IPS-18a (cell line): Measurements from ENCODE around the gene ATP2B2.
A peak's percentile ranks its signal among the peaks of the same experiment; 100 is the strongest.

Source experiments
- H3K27ac ChIP-seq: one replicate; pipeline ENCODE4 v1.5.1; 2013; ENCODE audit warnings: low read length
- H3K27me3 ChIP-seq: one replicate; pipeline ENCODE4 v1.6.1; 2013; ENCODE audit warnings: mild to moderate bottlenecking, low read length; ENCODE audit not compliant: control insufficient read depth, insufficient read depth
- H3K36me3 ChIP-seq: one replicate; pipeline ENCODE4 v1.6.1; 2013; ENCODE audit warnings: low read depth, low read length; ENCODE audit not compliant: control insufficient read depth
- H3K4me1 ChIP-seq: one replicate; pipeline ENCODE4 v1.6.1; 2013; ENCODE audit warnings: low read depth, low read length; ENCODE audit not compliant: control insufficient read depth
- H3K4me3 ChIP-seq: one replicate; pipeline ENCODE4 v1.5.1; 2013; ENCODE audit warnings: low read length
- H3K9ac ChIP-seq: one replicate; pipeline ENCODE4 v1.6.1; 2013; ENCODE audit warnings: mild to moderate bottlenecking, low read length, moderate library complexity
- H3K9me3 ChIP-seq: one replicate; pipeline ENCODE4 v1.6.1; 2013; ENCODE audit warnings: low read depth, low read length; ENCODE audit not compliant: control insufficient read depth

The ATP2B2 gene

DNA sequence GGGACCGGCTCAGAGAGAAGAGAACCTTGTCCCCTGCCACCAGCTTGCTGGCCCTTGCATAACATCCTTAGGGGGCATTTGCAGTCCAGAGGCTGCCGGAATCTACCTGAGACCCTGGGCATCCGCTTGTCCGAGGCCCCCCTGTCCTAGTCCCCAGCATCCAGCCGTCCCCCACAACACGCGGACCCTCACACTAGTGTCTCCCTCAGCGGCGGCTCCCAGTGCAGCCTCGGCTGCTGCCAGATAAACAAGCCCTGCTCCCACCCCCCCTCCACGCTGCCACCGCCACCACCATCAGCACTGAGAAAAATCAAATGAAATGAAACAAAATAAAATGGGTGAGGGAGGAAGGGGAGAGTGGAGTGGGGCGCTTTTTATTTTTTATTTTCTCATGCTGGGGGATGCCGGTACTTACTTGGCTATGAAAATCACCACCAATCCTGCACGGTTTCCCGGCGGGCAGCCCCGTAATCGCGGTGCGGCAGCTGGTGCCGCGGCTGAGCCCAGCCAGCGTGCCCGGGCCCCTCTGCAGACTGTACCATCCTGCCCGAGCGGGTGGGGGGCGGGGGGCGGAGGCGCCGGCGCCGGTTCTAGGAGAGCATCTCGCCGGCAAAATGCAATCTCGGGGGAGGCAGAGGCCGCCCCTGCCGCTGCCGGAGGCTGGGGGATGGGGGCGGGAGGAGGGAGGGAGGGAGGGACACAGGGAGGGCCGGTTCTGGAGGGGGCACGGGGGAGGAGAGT is at the start of gene ATP2B2:
ATP2B2 (minus strand) TSS at position 537 of the 741 bp plus-strand sequence. CDS start 56,043 bp downstream, outside the sequence.
- Histone ChIP-seq H3K9me3 (no peaks in the 10 kb centered on the region), H3K9ac (no peak within 1 kb of the TSS), H3K4me1 (no peaks in the 10 kb centered on the region), H3K4me3 (peak within 1 kb of the TSS; percentile 47), H3K36me3 (no peaks in the 10 kb centered on the region), H3K27ac (no peak within 1 kb of the TSS), H3K27me3 (peaks cover 8% of the 10 kb centered on the region)

DNA sequence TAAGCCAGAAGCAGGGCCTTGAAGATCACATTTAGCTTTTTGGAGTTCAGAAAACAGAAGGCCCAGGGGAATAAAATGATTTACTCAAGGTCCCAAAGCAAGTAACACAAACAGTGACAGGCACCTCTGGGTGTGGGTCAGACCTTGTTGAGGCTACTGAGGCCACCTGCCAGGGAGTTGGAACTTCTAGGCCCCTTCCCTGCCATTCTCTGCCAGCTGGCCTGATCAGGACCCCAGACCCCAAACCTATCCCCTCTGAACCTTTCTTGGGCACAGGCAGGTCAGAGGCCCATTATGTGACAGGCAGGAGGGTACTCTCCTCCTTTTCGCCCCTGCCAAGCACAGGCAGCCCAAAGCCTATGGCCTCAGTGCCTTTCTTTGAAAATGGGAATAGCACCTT is 49.4 kb upstream of the ATP2B2 start:
- Histone ChIP-seq H3K4me1 (peaks cover 10% of the 10 kb centered on the region), H3K27me3 (no peaks in the 10 kb centered on the region)

DNA sequence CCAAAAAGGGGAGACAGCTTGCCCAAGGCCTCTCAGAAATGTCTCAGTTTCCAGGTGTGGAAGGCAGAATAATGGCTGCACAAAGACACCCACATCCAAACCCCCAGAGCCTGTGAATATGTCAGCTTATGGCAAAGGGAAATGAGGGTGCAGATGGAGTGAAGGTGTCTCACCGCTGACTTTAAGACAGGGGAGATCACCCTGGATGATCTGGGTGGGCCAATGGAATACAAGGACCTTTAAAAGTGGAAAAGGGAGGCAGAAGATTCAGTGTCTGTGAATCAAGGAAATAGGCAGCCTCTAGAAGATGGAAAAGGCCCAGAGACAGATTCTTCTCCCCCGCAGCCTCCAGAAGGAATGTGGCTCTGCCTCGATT is 48.8 kb upstream of the ATP2B2 start:
- peak overlapping the region; percentile 18 for H3K9ac ChIP-seq
- H3K36me3 ChIP-seq: no peaks in the 10 kb centered on the region
- H3K4me1 ChIP-seq: peaks cover 10% of the 10 kb centered on the region
- H3K4me3 ChIP-seq: no peak overlapping the region
- H3K27ac ChIP-seq: peak overlapping the region; percentile 38
- H3K27me3 ChIP-seq: no peaks in the 10 kb centered on the region
- H3K9me3 ChIP-seq: no peaks in the 10 kb centered on the region

More for the DNA sequence above, 49.4 kb upstream of the ATP2B2 start:
- no peaks in the 10 kb centered on the region for H3K9me3 ChIP-seq
- H3K9ac ChIP-seq: no peak overlapping the region
- no peak overlapping the region for H3K27ac ChIP-seq
- H3K4me3 ChIP-seq: no peak overlapping the region
- no peaks in the 10 kb centered on the region for H3K36me3 ChIP-seq

DNA sequence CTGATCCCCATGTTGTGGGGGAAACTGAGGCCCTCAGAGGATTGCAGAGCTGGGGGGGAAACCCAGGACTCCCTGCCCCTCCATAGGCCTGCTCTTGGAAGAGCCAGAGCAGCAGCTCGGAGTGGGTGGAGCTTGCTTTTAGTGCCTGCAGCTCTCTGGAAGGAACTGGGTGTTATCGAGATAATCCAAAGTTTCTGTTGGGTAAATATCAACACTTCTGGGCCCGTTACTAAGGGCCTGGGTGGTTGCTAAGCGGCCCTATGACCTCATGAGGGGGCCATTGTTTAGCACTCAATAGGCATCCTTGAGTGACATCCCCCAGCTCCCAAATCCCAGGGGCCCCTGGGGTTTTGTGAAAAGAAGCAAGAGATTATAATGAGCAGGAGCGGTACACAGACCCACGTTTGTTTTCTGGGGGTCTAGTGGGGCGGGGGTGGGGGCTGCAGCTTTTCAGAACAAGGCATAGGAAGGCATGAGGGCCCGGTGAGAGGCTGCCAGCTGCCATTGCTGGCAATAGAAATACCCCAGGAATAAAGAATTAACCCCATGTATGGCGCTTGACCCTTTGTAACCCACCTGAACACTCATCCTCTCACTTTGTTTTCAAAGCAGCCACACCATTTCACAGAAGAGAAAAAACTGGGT is 48.3 kb upstream of the ATP2B2 start:
- no peaks in the 10 kb centered on the region for H3K36me3 ChIP-seq
- peak overlapping the region; percentile 22 for H3K9ac ChIP-seq
- peak overlapping the region; percentile 38 for H3K27ac ChIP-seq
- H3K9me3 ChIP-seq: no peaks in the 10 kb centered on the region
- peaks cover 10% of the 10 kb centered on the region for H3K4me1 ChIP-seq
- H3K4me3 ChIP-seq: no peak overlapping the region
- no peaks in the 10 kb centered on the region for H3K27me3 ChIP-seq

DNA sequence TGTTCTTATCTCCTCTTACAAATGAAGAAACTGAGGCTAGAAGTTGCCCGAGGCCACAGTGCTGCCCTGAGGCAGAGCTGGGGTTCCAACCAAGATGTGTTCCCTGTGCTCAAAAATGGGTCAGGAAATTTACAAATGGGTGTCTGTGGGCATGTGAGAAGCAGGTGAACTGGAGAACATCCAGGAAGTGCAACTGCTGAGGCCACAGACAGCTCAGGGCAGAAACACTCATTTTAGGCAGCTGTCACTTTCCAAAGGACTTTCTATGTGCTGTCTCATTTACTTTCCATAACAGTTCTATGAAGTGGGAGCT is 47.2 kb upstream of the ATP2B2 start:
- Histone ChIP-seq H3K4me3 (no peak overlapping the region), H3K4me1 (peaks cover 10% of the 10 kb centered on the region), H3K27ac (no peak overlapping the region), H3K9me3 (no peaks in the 10 kb centered on the region), H3K27me3 (no peaks in the 10 kb centered on the region), H3K9ac (no peak overlapping the region), H3K36me3 (no peaks in the 10 kb centered on the region)

DNA sequence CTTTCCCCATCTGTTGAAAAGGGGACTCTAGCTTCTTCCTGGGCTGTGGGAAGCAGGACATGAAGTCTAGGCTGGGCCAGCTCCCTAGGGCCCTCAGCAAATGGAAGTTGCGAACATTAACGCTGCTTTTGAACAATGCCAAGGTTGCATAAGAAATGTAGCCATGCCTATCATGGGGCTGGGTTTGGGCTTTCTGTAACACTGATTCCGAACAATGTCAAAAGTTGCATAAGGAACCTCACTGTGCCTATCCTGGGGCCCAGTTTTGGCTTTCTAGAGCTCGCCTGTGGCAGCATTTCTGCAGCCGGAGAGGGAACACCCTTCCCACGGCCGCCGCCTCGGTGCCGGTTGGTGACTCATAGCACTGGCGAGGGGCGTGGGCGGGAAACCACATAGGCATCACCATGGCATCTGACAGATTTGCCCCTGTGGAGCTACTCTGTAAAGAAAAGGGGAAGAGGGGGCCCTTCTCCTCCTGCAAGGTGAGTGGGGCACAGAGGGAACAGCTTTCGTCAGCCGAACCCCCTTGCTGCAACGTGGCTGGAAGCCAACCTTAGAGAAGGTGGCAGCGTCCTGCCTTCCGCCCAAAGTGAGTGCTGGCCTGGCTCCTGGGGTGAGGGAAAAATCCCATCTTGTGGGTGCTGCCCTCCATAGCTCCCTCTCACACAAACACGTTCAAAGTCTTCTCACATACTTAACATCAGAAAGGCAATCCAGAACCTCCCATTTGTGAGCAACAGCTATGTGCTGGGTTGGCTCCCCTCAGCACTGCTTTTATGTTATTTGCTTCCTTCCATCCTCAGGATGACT is 46.6 kb upstream of the ATP2B2 start:
- no peak overlapping the region for H3K27ac ChIP-seq
- no peaks in the 10 kb centered on the region for H3K9me3 ChIP-seq
- H3K36me3 ChIP-seq: no peaks in the 10 kb centered on the region
- H3K9ac ChIP-seq: no peak overlapping the region
- H3K27me3 ChIP-seq: no peaks in the 10 kb centered on the region
- peaks cover 10% of the 10 kb centered on the region for H3K4me1 ChIP-seq
- no peak overlapping the region for H3K4me3 ChIP-seq

DNA sequence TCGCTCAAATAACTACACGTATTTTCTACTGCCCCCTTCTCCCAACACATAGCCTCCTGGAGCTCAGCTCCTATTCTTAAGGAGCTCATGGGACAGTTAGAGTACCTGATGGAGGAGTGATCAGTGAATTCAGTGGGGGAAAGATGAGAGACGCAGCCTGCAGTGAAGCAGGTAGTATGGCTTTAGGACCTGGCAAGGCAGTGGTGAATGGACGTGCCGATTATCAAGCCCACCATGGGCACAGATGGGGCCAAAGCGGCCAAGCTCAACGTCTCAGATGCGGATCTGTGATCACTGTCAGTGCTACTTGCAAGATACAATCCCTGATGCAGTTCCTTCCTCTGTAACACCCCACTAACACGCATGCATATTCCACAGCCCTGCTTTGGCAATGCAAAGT is 45.8 kb upstream of the ATP2B2 start:
- H3K4me3 ChIP-seq: no peak overlapping the region
- H3K36me3 ChIP-seq: no peaks in the 10 kb centered on the region
- no peak overlapping the region for H3K9ac ChIP-seq
- H3K4me1 ChIP-seq: peaks cover 10% of the 10 kb centered on the region
- H3K27ac ChIP-seq: no peak overlapping the region
- H3K9me3 ChIP-seq: no peaks in the 10 kb centered on the region
- H3K27me3 ChIP-seq: no peaks in the 10 kb centered on the region

DNA sequence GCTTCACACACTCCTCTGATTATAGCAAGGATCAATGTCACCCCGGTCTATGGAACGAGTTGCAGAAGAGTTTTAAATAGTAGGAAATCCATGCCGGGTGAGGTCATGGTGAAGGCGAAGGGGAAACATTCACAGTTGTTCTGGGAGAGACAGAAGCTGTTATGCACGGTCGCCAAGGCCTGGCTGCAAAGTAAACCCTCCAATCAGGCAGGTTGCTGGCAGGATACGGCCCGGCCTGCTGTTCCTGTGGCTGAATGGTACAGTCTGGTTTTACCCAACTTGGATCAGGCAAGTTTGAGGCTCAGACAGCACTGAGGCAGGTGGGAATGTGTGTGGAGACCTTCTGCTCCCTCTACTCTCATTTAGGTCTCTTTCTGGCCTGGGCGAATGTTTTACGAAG is 45.3 kb upstream of the ATP2B2 start:
- Histone ChIP-seq H3K36me3 (no peaks in the 10 kb centered on the region), H3K9ac (no peak overlapping the region), H3K27me3 (no peaks in the 10 kb centered on the region), H3K27ac (no peak overlapping the region), H3K9me3 (no peaks in the 10 kb centered on the region), H3K4me3 (no peak overlapping the region), H3K4me1 (peaks cover 10% of the 10 kb centered on the region)

DNA sequence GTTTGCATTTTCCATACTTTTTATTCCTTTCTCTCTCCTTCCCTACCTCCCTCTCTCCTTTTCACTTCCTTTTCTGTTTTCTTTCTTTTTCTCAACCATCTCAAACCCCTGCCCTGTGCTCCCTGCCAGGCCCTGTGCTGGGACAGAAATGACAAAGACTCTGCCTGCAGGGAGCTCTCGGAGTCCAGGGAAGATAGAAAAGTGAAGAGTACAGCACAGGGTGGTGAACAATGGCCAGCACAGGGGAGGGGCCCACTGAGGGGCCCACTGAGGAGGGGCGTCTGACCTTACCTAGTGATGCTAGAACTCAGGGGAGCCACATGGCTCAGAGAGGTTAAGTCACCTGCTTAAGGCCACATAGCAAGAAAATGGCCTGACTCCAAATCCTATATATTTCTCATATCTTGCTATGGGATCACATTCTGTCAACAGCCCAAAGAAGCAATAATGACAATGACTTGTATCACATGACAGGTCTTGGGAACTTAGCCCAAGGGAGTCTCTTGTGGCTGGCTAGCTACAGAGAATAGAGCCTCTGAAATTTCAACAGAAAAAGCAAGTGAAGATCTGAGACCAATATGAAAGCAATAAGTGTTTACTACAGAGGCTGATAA is 44.3 kb upstream of the ATP2B2 start:
- H3K9me3 ChIP-seq: no peaks in the 10 kb centered on the region
- no peak overlapping the region for H3K4me3 ChIP-seq
- H3K27me3 ChIP-seq: no peaks in the 10 kb centered on the region
- H3K4me1 ChIP-seq: peaks cover 10% of the 10 kb centered on the region
- H3K27ac ChIP-seq: no peak overlapping the region
- H3K36me3 ChIP-seq: no peaks in the 10 kb centered on the region
- no peak overlapping the region for H3K9ac ChIP-seq

DNA sequence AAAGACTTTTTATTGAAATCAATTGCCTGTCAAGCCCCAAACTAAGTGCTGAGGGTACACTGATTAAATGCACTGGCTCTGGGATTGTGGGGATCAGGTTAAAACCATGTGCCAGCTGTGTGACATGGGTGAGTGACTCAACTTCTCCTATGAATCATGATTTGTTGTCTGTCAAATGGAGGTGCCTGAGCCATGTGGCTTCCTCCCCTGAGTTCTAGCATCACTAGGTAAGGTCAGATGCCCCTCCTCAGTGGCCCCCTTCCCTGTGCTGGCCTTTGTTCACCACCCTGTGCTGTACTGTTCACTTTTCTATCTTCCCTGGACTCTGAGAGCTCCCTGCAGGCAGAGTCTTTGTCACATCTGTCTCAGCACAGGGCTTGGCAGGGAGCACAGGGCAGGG is 43.6 kb upstream of the ATP2B2 start:
- Histone ChIP-seq H3K4me1 (peaks cover 6% of the 10 kb centered on the region), H3K4me3 (no peak overlapping the region), H3K9ac (no peak overlapping the region), H3K9me3 (no peaks in the 10 kb centered on the region), H3K27ac (no peak overlapping the region), H3K27me3 (no peaks in the 10 kb centered on the region), H3K36me3 (no peaks in the 10 kb centered on the region)
